LNCAP (cell line): ENCODE results near the gene KIAA0408.

Source experiments
- TF ChIP-seq, protein P1 (sequence below): fragments of 450-650 bp; IDR thresholded peaks from 2 replicates; pipeline ENCODE4 v1.5.1; 2017; ENCODE audit warnings: mild to moderate bottlenecking

Gene KIAA0408

GRCh38 chr6:127475135-127475822 lies 16.1 kb upstream of the KIAA0408 start:
- TF ChIP-seq, protein P1, sequence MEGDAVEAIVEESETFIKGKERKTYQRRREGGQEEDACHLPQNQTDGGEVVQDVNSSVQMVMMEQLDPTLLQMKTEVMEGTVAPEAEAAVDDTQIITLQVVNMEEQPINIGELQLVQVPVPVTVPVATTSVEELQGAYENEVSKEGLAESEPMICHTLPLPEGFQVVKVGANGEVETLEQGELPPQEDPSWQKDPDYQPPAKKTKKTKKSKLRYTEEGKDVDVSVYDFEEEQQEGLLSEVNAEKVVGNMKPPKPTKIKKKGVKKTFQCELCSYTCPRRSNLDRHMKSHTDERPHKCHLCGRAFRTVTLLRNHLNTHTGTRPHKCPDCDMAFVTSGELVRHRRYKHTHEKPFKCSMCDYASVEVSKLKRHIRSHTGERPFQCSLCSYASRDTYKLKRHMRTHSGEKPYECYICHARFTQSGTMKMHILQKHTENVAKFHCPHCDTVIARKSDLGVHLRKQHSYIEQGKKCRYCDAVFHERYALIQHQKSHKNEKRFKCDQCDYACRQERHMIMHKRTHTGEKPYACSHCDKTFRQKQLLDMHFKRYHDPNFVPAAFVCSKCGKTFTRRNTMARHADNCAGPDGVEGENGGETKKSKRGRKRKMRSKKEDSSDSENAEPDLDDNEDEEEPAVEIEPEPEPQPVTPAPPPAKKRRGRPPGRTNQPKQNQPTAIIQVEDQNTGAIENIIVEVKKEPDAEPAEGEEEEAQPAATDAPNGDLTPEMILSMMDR: no peak

- TF ChIP-seq, protein P1: no peak
These were observed 12.4 kb upstream of the KIAA0408 start for GRCh38 chr6:127471379-127472255.

- TF ChIP-seq, protein P1: no peak
These were observed 9.7 kb upstream of the KIAA0408 start for GRCh38 chr6:127468936-127469335.

- TF ChIP-seq, protein P1: no peak
These were observed 7.2 kb upstream of the KIAA0408 start for GRCh38 chr6:127466416-127466815.

- TF ChIP-seq, protein P1: peak; percentile 95
These were observed 5.8 kb upstream of the KIAA0408 start for GRCh38 chr6:127464881-127465459.

GRCh38 chr6:127464161-127464880 lies 5.1 kb upstream of the KIAA0408 start:
- TF ChIP-seq, protein P1: no peak

- TF ChIP-seq, protein P1: no peak
These were observed 3.9 kb upstream of the KIAA0408 start for GRCh38 chr6:127463056-127463455.
